ENCODE measurements around the gene CTNNA1. TPM values are rescaled to one million over a fixed set of nuclear protein-coding genes. Genes with fewer than 3 reads are reported as not detected.
"Not testable (repeated sequence)": the region's sequence is repeated elsewhere in the genome, so short reads cannot be mapped to it uniquely, and the experiment has no call there.

Gene CTNNA1, protein sequence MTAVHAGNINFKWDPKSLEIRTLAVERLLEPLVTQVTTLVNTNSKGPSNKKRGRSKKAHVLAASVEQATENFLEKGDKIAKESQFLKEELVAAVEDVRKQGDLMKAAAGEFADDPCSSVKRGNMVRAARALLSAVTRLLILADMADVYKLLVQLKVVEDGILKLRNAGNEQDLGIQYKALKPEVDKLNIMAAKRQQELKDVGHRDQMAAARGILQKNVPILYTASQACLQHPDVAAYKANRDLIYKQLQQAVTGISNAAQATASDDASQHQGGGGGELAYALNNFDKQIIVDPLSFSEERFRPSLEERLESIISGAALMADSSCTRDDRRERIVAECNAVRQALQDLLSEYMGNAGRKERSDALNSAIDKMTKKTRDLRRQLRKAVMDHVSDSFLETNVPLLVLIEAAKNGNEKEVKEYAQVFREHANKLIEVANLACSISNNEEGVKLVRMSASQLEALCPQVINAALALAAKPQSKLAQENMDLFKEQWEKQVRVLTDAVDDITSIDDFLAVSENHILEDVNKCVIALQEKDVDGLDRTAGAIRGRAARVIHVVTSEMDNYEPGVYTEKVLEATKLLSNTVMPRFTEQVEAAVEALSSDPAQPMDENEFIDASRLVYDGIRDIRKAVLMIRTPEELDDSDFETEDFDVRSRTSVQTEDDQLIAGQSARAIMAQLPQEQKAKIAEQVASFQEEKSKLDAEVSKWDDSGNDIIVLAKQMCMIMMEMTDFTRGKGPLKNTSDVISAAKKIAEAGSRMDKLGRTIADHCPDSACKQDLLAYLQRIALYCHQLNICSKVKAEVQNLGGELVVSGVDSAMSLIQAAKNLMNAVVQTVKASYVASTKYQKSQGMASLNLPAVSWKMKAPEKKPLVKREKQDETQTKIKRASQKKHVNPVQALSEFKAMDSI
- total RNA-seq, result 216 TPM

DNA sequence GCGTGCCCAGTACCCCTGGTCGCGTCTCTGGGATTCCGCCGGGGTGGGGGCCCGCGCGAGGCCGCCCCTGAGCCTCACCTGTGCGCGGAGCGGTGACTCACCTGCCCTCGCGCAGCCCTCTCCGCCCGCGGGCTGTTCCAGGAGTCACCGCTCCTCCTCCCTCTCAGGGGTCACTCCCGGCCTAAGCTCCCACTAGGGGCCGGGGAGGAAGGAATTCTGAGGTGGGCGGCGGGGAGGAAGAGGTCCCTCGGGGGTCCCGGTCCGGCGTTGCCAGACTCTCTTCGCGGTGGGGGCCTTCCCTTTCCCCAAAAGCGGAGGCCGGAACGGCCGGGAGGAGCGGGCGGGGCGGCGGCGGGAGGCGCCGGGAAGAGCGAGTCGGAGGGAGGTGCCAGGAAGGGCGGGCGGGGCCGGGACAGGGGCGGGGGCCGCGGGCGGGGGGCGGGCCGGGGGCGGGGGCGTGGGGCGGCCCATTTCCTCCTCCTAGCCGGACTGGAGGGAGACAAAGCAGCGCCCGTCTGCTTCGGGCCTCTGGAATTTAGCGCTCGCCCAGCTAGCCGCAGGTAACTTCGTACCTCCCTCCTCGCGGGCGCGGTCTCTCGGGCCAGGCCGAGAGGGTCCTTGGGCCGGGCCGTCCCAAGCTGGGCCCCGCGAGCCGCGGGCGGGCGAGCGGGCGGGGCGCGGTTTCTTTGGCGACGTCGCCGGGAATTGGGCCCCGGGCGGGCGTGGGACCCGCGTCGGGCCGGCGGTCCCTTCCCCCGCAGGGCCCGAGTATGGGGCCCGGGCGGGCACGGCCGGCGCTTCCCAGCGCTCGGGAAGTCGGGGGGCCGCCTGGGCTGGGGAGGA, at the start of gene CTNNA1:
TSS of gene CTNNA1 (plus strand) at position 475 of the 843 bp plus-strand sequence. CDS start 28,500 bp downstream, outside the sequence.
- DNase-seq, result peak; percentile 55

DNA sequence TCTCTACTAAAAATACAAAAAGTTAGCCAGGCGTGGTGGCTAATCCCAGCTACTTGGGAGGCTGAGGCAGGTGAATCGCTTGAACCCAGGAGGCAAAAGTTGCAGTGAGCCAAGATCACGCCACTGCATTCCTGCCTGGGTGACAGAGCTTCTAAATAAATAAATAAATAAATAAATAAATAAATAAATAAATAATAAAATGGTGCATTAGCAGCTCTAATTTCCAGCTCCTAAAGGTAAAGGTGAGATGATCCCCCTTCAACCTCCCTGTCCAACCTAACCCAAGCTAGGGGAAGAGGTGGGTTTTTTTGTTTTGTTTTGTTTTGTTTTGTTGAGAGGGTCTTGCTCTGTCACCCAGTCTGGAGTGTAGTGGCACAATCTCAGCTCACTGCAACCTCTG, 49.4 kb upstream of the CTNNA1 start:
- not testable (repeated sequence) for DNase-seq

DNA sequence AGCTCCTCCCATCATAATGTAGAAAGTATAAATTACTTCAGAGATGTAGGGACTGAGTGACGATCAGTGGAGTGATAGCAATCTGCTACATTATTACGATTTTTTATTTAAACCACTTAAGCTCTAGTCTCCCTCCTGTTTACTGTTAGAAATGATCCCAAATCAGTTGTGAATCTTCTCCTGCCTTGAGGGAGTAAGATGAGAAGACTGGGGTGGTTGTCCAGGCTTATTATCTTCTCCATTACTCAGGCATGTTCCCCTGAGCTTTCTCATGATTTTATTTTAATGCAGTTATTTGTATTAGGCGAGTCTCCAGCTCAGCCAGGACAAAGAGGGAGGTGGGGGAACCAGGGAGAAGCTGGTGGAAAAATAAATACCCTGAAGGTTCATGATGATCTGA, 48.2 kb upstream of the CTNNA1 start:
- no peak for DNase-seq

DNA sequence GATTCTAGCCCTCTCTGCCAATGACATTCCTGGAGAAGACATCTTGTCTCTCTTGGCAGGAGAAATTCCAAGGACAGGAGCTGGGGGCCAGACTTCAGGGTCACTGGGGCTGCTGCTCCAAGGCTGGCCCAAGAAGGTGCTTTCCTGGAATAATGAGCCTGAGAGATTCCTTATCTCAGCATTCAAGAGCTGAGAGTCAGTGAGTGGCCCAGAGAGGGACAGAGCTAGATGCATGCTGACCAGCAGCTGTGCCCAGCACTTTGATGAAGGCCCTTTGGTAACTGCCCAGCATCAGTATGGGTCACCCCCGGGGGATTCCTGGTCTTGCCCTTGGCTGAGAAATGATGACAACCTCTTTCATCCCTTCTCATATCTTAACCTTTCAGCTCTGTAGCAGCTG, 47.7 kb upstream of the CTNNA1 start:
- no peak for DNase-seq

DNA sequence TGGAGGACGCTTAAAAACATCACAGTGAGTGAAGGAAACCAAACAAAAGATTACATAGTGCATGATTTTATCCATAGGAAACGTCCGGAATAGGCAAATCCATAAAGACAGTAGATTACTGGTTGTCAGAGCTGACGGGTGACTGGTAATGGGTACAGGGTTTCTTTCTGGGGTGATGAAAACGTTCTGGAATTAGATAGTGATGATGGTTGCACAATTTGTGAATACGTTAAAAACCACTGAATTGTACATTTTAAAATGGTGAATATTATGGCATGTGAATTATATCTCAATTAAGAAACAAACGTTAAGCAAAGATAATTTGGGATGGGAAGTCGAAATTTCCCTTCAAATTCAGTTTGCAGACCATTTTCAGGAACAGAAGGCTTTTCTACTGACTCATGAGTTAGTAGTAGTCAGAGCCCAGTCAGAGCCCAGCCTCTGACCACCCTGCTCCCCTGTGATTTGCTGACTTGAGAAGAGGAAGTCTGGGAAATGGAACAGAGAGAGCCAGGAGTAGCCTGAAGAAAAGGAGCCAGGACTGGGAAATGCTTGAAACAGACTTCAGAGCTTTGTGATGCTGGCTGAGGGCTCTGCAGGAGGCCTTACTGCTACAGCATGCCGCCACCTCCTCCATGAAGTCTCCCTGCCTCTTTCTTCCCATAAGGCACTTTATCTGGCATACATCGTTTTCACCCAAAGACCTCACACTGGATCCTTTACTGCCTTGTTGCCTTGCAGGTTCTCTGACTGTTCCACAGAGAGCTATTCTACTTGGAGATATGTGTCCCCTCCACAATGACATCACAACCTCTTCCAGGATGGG, 46.4 kb upstream of the CTNNA1 start:
- DNase-seq, result no peak

DNA sequence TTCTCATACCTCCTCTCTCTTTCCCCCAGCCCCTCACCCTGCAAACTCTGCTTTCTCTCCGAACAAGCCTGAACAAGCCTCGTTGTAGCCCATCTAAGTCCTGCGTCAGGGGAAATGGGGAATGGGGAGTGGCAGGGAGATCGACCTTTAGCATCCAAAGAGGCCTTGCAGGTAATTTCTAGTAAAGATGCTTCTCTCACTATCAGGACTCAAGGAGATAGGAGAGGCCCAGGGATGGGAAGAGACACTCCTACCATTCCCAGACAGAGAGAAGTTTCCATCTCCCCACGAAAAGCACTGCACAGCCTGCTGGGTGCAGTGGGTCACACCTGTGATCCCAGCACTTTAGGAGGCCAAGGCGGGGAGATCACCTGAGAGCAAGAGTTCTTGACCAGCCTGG, 44.4 kb upstream of the CTNNA1 start:
- no peak for DNase-seq

DNA sequence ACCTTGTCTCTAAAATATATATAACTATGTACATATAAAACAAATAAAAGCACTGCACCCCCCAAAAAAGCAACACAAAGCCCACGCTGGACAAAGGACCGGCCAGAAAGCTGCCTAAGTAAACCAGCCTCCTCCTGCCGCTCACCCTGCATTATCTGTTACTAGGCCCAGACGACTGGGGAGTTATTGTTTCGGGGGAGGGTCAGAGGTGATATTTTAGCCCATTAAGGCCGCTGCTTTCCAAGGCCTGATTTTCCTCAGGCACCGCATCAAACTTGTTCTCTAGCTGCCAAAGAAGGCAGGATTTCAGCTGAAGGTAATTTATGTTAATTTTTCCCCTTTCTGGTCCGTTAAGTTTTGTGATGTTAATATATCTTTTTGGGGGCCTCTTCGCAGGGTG, 44.0 kb upstream of the CTNNA1 start:
- DNase-seq, result no peak

DNA sequence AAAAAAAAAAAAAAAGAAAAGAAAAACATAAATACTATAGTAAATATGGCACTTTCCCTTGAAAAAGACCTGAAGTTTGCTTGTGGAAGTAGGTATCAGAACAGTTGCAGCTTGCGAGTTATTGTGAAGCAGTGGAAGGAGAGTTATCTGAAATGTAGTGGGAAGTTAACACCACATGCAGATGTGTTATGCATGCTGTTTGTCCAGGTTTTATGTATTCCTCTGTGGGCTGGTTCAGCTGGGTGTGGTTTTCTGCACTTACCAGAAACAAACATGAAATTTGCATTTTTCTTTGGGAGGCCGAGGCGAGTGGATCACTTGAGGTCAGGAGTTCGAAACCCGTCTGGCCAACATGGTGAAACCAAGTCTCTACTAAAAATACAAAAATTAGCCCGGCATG, 42.1 kb upstream of the CTNNA1 start:
- DNase-seq, result no peak

DNA sequence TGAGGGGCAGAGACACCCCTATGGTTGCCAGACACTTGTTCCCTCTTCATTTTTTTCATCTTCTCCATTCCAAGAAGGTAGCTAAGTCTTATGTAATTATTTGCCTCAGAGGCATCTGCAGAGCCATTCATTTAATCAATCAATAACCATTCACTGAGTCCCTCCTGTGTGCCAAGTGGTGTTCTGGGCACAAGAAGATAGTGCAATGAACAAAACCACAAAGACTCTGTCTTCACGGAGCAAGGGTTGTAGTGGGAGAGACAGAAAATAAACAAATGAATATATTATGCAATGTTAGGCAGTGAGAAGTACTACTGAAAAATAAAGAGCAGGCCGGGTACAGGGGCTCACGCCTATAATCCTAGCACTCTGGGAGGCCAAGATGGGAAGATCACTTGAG, 41.4 kb upstream of the CTNNA1 start:
- DNase-seq, result no peak

DNA sequence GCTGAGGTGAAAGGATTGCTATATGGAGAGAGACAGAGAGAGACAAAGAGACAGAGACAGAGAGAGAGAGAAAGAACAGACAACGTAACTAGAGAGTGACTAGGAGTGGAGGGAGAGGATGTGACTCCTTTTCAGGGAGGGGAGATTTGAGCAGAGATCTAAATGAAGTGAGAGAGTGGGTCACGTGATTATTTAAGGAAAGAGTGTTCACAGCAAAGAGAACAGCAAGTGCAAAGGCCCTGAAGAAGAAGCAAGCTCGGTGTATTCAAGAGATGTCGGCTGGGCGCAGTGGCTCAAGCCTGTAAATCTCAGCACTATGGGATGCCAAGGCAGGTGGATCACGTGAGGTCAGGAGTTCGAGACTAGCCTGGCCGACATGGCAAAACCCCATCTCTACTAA, 40.9 kb upstream of the CTNNA1 start:
- DNase-seq, result no peak

DNA sequence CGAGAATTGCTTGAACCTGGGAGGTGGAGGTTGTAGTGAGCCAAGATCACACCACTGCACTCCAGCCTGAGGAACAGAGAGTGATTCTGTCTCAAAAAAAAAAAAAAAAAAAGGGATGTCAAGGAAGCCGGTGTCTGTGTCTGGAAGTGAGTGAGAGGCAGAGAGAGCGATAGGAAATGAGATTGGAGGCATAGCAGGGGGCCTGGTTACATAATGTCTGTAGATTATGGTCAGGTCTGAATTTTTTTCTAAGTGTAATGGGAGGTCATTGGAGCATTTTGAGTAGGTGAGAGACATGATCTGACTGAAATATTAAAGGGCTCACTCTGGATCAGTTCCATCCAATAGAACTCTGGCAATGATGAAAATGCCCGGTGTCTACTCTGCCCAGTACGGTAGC, 40.4 kb upstream of the CTNNA1 start:
- no peak for DNase-seq

DNA sequence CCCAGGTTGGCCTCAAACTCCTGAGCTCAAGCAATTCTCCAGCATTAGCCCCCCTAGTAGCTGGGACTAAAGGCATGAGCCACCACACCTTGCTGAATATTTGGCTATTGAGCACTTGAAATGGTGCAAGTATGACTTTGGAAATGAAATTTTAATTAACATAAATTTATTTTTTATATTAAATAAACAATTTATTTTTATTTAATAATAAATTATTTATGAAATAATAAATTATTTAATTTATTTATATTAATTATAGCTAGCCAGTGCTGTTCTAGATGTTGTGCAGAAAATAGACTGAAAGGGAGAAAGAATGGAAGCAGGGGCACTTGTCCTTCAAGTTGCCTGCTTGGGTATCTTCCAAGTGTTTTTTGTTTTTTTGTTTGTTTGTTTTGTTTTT, 40.0 kb upstream of the CTNNA1 start:
- DNase-seq, result no peak

DNA sequence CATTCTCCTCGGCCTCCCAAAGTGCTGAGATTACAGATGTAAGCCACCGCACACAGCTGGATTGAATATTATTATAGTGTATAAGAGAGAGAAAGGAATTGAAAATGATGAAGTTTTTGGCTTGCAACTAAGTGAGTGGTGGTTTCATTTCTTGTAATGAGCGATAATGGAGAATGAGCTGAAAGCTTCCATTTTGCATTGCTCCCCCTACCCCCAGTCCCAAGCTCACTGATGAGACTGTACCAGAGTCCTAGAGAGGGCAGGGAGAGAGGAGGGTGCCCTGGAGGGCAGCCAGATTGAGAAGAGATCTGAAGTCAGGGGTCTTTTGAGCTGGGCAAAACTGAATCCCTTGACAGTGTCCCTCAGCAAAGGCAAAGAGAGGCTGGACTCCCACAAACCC, 38.5 kb upstream of the CTNNA1 start:
- no peak for DNase-seq

DNA sequence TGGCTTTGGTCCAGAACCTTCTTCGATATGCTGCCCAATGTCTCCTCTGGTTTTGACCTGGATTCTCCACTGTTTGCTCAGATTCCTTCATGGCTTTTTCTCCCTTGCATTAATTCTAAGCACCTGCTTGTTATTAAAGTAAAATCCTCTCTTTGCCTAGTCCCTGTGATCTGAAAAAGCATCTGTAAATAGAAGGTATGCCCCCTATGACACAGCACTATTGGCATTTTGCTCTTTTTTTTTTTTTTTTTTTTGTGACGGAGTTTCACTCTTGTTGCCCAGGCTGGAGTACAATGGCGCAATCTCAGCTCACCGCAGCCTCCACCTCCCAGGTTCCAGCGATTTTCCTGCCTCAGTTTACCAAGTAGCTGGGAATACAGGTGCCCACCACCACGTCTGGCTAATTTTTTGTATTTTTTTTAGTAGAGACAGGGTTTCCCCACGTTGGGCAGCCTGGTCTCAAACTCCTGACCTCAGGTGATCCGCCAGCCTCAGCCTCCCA, 37.2 kb upstream of the CTNNA1 start:
- DNase-seq, result not testable (repeated sequence)

DNA sequence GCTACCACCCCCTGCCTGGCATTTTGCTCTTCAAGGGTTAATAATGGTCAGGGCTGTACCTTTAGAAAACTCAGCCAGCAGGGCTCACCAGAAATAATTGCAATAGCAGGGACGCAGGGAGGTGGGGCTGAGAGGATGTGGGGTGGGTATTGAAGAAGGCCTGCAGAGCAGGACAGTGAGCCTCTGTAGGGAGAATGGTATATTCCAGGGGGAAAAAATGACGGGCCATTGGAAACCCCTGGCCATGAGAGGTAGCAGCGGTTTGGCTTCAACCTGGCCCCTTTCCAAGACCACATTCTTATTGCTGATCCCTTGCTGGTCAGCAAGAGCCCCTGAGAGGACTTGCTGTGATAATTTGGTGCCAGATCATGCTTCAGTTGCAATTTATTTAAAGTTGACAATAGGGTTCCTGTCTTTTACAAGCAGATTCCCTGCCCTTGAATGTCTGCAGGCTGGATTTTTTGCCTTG, 36.7 kb upstream of the CTNNA1 start:
- DNase-seq, result no peak

DNA sequence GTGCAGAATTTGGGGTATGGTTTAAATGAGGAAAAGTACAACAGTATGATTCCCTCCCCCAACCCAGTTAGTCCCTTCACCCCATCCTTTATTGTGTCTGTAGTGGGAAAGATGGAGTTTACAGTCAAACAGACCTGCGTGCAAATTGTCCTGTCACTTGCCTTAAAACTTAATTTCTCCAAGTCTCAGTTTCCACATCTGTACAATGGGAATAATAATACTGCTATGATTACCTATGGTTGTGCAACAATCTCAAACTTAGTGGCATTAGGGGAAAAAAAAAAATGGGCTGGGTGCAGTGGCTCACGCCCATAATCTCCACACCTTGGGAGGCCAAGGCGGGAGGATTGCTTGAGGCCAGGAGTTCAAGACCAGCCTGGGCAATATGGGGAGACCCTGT, 35.8 kb upstream of the CTNNA1 start:
- no peak for DNase-seq

DNA sequence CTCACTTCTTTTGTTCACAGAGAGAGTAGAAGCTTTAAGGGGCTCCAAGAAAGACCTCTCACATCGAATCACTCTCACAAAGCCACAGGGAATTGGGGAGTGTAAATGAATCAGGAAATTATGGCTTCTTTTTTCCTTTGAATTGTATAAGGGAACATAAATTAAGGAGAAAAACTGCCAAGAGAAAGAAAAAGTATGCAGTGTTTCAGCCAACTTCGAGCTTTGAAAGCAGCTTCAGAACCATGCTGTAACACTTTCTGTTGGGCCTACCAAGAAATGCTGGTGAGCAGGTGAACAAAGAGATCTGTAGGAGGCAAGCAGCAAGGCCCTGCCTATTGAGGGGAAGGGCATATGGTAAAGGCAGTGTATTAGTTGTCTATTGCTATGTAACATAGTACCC, 33.4 kb upstream of the CTNNA1 start:
- no peak for DNase-seq

DNA sequence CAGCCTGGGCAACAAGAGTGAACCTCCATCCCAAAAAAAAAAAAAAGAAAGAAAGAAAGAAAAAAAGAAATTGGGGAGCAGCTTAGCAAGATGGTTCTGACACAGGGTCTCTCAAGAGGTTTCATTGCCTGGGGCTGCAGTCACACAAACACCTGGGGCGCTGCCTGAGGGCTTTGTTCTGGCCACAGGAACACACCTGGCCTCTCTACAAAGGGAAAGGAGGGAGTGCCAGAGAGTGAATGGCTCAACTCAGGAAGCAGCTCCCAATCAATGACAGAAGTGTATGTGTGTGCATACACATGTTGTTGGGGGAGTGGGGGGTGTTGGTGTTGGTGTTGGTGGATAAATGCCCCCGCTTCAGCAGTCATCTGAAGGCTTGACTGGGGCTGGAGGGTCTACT, 32.4 kb upstream of the CTNNA1 start:
- no peak for DNase-seq

DNA sequence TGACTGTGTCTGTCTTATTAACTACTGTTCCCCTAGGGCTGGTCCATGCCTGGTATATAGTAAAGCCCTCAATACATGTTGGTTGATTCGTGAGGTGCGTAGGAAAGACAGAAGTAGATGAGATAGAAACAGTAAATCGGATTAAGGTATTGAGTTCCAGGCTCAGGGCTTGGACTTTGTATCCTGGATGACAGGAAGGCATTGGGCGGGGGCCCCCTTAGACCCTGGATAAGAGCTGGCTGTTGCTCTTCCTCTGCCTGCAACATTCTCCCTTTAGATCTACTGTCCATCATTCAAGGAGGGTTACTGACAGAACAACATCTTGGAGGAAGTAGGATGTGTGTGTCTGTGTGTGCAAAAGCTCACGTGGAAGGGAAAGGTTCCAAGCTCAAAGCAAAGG, 31.2 kb upstream of the CTNNA1 start:
- DNase-seq, result no peak

DNA sequence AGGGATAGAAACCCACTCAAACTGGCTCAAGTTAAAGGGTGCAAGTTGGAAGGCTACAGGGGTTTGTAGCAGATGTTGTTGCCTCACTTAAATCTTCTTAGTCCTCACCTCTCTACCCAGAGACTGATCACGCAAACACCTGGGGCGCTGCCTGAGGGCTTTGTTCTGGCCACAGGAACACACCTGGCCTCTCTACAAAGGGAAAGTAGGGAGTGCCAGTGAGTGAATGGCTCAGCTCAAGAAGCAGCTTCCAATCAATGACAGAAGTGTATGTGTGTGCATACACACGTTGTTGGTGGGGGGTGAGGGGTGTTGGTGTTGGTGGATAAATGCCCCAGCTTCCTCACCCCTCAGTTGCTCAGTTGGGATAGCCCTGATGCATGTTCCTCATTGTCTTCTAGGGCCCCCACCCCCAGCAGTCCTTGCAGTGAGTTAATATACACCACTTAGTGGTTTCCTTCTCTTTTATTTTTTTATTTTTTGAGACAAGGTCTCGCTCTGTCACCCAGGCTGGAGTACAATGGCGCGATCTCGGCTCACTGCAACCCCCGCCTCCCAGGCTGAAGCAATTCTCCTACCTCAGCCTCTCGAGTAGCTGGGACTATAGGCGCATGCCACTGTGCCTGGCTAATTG, 30.6 kb upstream of the CTNNA1 start:
- DNase-seq, result no peak

Data from occipital lobe (tissue), 2 donors.